B cell (primary cell): ENCODE data around the gene MAPK8IP2. TPM values are rescaled to one million over a fixed set of nuclear protein-coding genes. Genes with fewer than 3 reads are reported as not detected.

Experiments used
- ATAC-seq: fragments of 200-7000 bp; cut with Tn5 transposase; one replicate; pipeline ENCODE4 v1.10.0; 2021; ENCODE audit warnings: low read depth, mild to moderate bottlenecking, moderate number of reproducible peaks, moderate library complexity
- CTCF ChIA-PET: fragments of 350-600 bp; sonication (Branson Sonifier 250); formaldehyde crosslinking; loops from one replicate; lab custom pipeline; 2021; ENCODE audit warnings: antibody characterized with exemption, inconsistent platforms; lab: Charles Lee
- POLR2A ChIA-PET: fragments of 350-600 bp; sonication (Branson Sonifier 250); formaldehyde crosslinking; loops from one replicate; lab custom pipeline; 2021; ENCODE audit warnings: antibody characterized with exemption; lab: Charles Lee
- DNase-seq: peaks from one replicate; pipeline ENCODE4 v3.0.0; 2013
- H2AFZ ChIP-seq: 2 replicates; pipeline ENCODE4 v1.6.1; 2012; ENCODE audit warnings: mild to moderate bottlenecking, low read depth, low read length; ENCODE audit not compliant: insufficient read depth, poor library complexity, severe bottlenecking
- H3K27ac ChIP-seq, 2 donors: 1 replicate in 1 of 2; 2 replicates in 1 of 2; pipeline ENCODE4 v1.5.1; 2012 to 2013; ENCODE audit warnings: low read length in 2 of 2, mild to moderate bottlenecking in 2 of 2, moderate library complexity in 1 of 2
- H3K27me3 ChIP-seq, 4 experiments: fragments of 200-600 bp in 1 of 4; sonication (generic) in 1 of 4; replicated peaks in 1 of 4; 1 replicate in 2 of 4; 2 replicates in 2 of 4; pipeline versions ENCODE4 v1.6.1 to v1.7.0; 2013 to 2016; ENCODE audit warnings: low read length in 3 of 4, mild to moderate bottlenecking in 2 of 4, mixed read lengths in 1 of 4, moderate library complexity in 1 of 4; ENCODE audit not compliant: insufficient read depth in 4 of 4, control insufficient read depth in 3 of 4; ENCODE audit errors: control extremely low read depth in 1 of 4
- H3K36me3 ChIP-seq, 2 experiments: replicated peaks in 1 of 2; 1 replicate in 1 of 2; 2 replicates in 1 of 2; pipeline versions ENCODE4 v1.6.1 to v1.7.1; 2013; ENCODE audit warnings: low read length in 1 of 2; ENCODE audit not compliant: insufficient read depth in 2 of 2, control insufficient read depth in 1 of 2; ENCODE audit errors: control extremely low read depth in 1 of 2, extremely low read depth in 1 of 2
- H3K4me1 ChIP-seq, 2 donors: fragments of 200-600 bp in 1 of 2; sonication (generic) in 1 of 2; 1 replicate in 1 of 2; 2 replicates in 1 of 2; pipeline versions ENCODE4 v1.5.1 to v1.6.1; 2013 to 2017; ENCODE audit warnings: low read length in 2 of 2; ENCODE audit not compliant: control insufficient read depth in 2 of 2, insufficient read depth in 2 of 2
- H3K4me2 ChIP-seq: replicated peaks from 2 replicates; pipeline ENCODE3; 2012; ENCODE audit warnings: mild to moderate bottlenecking, low read depth, low read length; ENCODE audit not compliant: poor library complexity, severe bottlenecking
- H3K4me3 ChIP-seq, 5 experiments: fragments of 200-600 bp in 1 of 5; sonication (generic) in 1 of 5; 1 replicate in 3 of 5; 2 replicates in 2 of 5; pipeline versions ENCODE4 v1.5.1 to v1.7.0; 2011 to 2016; ENCODE audit warnings: low read length in 4 of 5, mild to moderate bottlenecking in 4 of 5, low read depth in 2 of 5, control low read depth in 1 of 5, moderate library complexity in 1 of 5; ENCODE audit not compliant: insufficient read depth in 1 of 5; ENCODE audit errors: control extremely low read depth in 1 of 5, extremely low read depth in 1 of 5
- H3K79me2 ChIP-seq: fragments of 200-600 bp; sonication (generic); one replicate; pipeline ENCODE4 v1.6.0; 2016; ENCODE audit warnings: low read length; ENCODE audit not compliant: control insufficient read depth, insufficient read depth
- H3K9ac ChIP-seq: fragments of 200-600 bp; sonication (generic); 2 replicates; pipeline ENCODE4 v1.6.1; 2017; ENCODE audit warnings: mild to moderate bottlenecking, low read length, moderate library complexity
- H3K9me3 ChIP-seq, 3 donors: one replicate each; pipeline versions ENCODE4 v1.6.1 to v1.7.1; 2013; ENCODE audit warnings: low read length in 2 of 3; ENCODE audit not compliant: control insufficient read depth in 2 of 3, insufficient read depth in 1 of 3; ENCODE audit errors: control extremely low read depth in 1 of 3
- H4K20me1 ChIP-seq: 2 replicates; pipeline ENCODE4 v1.6.0; 2012; ENCODE audit warnings: mild to moderate bottlenecking, low read length; ENCODE audit not compliant: insufficient read depth, control insufficient read depth, poor library complexity, severe bottlenecking
- H3K27ac Mint-ChIP-seq: one replicate; pipeline ENCODE4 v1.8.0; 2021; ENCODE audit warnings: mixed read lengths
- H3K27me3 Mint-ChIP-seq: one replicate; pipeline ENCODE4 v1.8.0; 2021; ENCODE audit warnings: mixed read lengths
- H3K4me1 Mint-ChIP-seq: one replicate; pipeline ENCODE4 v1.8.0; 2021; ENCODE audit warnings: mixed read lengths
- H3K4me3 Mint-ChIP-seq: one replicate; pipeline ENCODE4 v1.8.0; 2021; ENCODE audit warnings: mixed read lengths
- H3K9me3 Mint-ChIP-seq: one replicate; pipeline ENCODE4 v1.8.0; 2022; ENCODE audit warnings: mixed read lengths; ENCODE audit not compliant: insufficient read depth
- CTCF ChIP-seq: fragments of 200-600 bp; IDR thresholded peaks from one replicate; pipeline ENCODE4 v1.8.0; 2022; ENCODE audit warnings: antibody characterized with exemption, mild to moderate bottlenecking
- EZH2 ChIP-seq: IDR thresholded peaks from 2 replicates; pipeline ENCODE4 v1.6.1; 2012; ENCODE audit warnings: borderline replicate concordance, low read depth, mild to moderate bottlenecking, moderate library complexity, low read length; ENCODE audit not compliant: insufficient read depth, poor library complexity, severe bottlenecking
- WGBS: methylation state at CpG from one replicate; pipeline ENCODE4 v1.1.5; 2013; ENCODE audit warnings: missing lambda C conversion rate; ENCODE audit not compliant: insufficient coverage; 5-methylcytosine and 5-hydroxymethylcytosine counted together
- intact Hi-C: fragments of 100-400 bp; cut with micrococcal nuclease; formaldehyde crosslinking; loops from one replicate; pipeline ENCODE4 v1.10.0; 2022
- polyA plus RNA-seq: library from polyadenylated mRNA; depleted of rRNA; stranded (reverse); fragments of >200 nt; gene quantifications from 2 replicates; pipeline ENCODE4 v1.2.3, GENCODE V29; 2012
- total RNA-seq, 2 donors: library from RNA; stranded (reverse); fragments of 120-200 nt in 1 of 2; gene quantifications; 1 replicate in 1 of 2; 2 replicates in 1 of 2; pipeline versions ENCODE4 v1.2.3 to v1.2.4, GENCODE V29; 2013 to 2022

The MAPK8IP2 gene
- total and polyA plus RNA-seq, 2 donors (not counting 1 experiment from before 2014, with no cell fraction given): 0.19 to 0.39 TPM

- POLR2A ChIA-PET: interaction anchor here (1.5 kb wide), 1 partner anchor 12 kb away, joined by 3 read pairs; no protein-coding TSS in a partner anchor
These were observed 23.0 kb upstream of the MAPK8IP2 start for GRCh38 chr22:50577697-50577986.

More at GRCh38 chr22:50577697-50577986, 23.0 kb upstream of the MAPK8IP2 start:
- Histone ChIP-seq H3K27ac (no peak overlapping the region), H3K4me1 (peaks cover 9 to 18% of the 10 kb centered on the region in 2 donors), H3K4me3 (no peak overlapping the region), H3K27me3 (no peaks in the 10 kb centered on the region), H2AFZ (no peak overlapping the region), H3K36me3 (peaks cover 0 to 21% of the 10 kb centered on the region in 2 experiments), H3K79me2 (peaks cover 12% of the 10 kb centered on the region), H3K4me2 (no peak overlapping the region), H3K9ac (no peak overlapping the region), H3K9me3 (no peaks in the 10 kb centered on the region), H4K20me1 (peaks cover 25% of the 10 kb centered on the region)
- Mint-ChIP-seq H3K27ac (no peak overlapping the region), H3K9me3 (no peaks in the 10 kb centered on the region), H3K4me3 (no peak overlapping the region), H3K27me3 (no peaks in the 10 kb centered on the region), H3K4me1 (peaks cover 20% of the 10 kb centered on the region)
- 69% methylated on average over 23 of the region's 23 CpGs for WGBS
- no peak for TF ChIP-seq EZH2
- TF ChIP-seq CTCF: no peak
- CTCF ChIA-PET: interaction anchor here (1.0 to 1.4 kb wide), 3 partner anchors 15 to 52 kb away, joined by 3 to 4 read pairs (median 3); partner anchors contain the start of genes SCO2 and SYCE3
- intact Hi-C loops: no loop called here
- no peak for DNase-seq
- ATAC-seq: no peak
